ENCODE measurements around the gene SPATA24. TPM values are rescaled to one million over a fixed set of nuclear protein-coding genes. Genes with fewer than 3 reads are reported as not detected.
A peak's percentile ranks its signal among the peaks of the same experiment; 100 is the strongest.

The SPATA24 gene
- total RNA-seq, 1 experiment from 2014 or later = 6.5 TPM

- DNase-seq = no peak
- Histone ChIP-seq H3F3A (ENCODE audit: insufficient read depth, low read depth) (peaks cover 39% of the 10 kb centered on the region), H3K4me3 (no peak overlapping the region), H2AFZ (no peak overlapping the region), H3K79me2 (ENCODE audit: low read depth) (no peaks in the 10 kb centered on the region), H3K27me3 (ENCODE audit: insufficient read depth, low read depth) (no peaks in the 10 kb centered on the region), H4K20me1 (ENCODE audit: insufficient read depth) (no peaks in the 10 kb centered on the region), H3K4me1 (replicated peaks; ENCODE audit: insufficient read depth) (peaks cover 62% of the 10 kb centered on the region), H3K36me3 (ENCODE audit: low read depth) (no peaks in the 10 kb centered on the region), H3K27ac (no peak overlapping the region), H3K9me3 (ENCODE audit: insufficient read depth, low read depth) (no peaks in the 10 kb centered on the region), H3K4me2 (peak overlapping the region; percentile 55), H3K9me2 (ENCODE audit: insufficient read depth) (no peaks in the 10 kb centered on the region)
- ChIA-PET POLR2A (ENCODE audit: unreplicated experiment) (no interaction called here), CTCF (interaction anchor here (0.7 kb wide), 1 partner anchor 378 kb away, joined by 3 read pairs; no protein-coding TSS in a partner anchor)
- no TSS peak for BruUV-seq (replicated peaks)
- intact Hi-C loops (cut with micrococcal nuclease; ENCODE audit: unreplicated experiment) = no loop called here
- TF ChIP-seq EZH2 (IDR thresholded peaks at IDR 0.05; ENCODE audit: low read depth) (no peak), CTCF (conservative IDR thresholded peaks at IDR 0.05) (no peak)
These were observed 17.8 kb downstream of the SPATA24 start for GRCh38 chr5:139386050-139386438.

- H3K27me3 ChIP-seq (ENCODE audit: insufficient read depth, low read depth) = no peaks in the 10 kb centered on the region
- H3F3A ChIP-seq (ENCODE audit: insufficient read depth, low read depth) = peaks cover 32% of the 10 kb centered on the region
- DNase-seq = peak in 1 of 2 experiments; percentile 47
- H2AFZ ChIP-seq = no peak overlapping the region
- H3K4me2 ChIP-seq = peak overlapping the region; percentile 55
- no peaks in the 10 kb centered on the region for H3K36me3 ChIP-seq (ENCODE audit: low read depth)
- ChIA-PET POLR2A (ENCODE audit: unreplicated experiment) (no interaction called here), CTCF (interaction anchor here (0.7 to 1.2 kb wide), 2 partner anchors 378 to 1015 kb away, joined by 3 to 5 read pairs; no protein-coding TSS in a partner anchor)
- H4K20me1 ChIP-seq (ENCODE audit: insufficient read depth) = no peaks in the 10 kb centered on the region
- peaks cover 55% of the 10 kb centered on the region for H3K4me1 ChIP-seq (replicated peaks; ENCODE audit: insufficient read depth)
- no peak overlapping the region for H3K27ac ChIP-seq
- no peak overlapping the region for H3K4me3 ChIP-seq
- TF ChIP-seq CTCF (conservative IDR thresholded peaks at IDR 0.05) (no peak), EZH2 (IDR thresholded peaks at IDR 0.05; ENCODE audit: low read depth) (no peak)
- no peaks in the 10 kb centered on the region for H3K9me3 ChIP-seq (ENCODE audit: insufficient read depth, low read depth)
- H3K79me2 ChIP-seq (ENCODE audit: low read depth) = no peaks in the 10 kb centered on the region
- intact Hi-C loops (cut with micrococcal nuclease; ENCODE audit: unreplicated experiment) = no loop called here
- no TSS peak for BruUV-seq (replicated peaks)
- no peaks in the 10 kb centered on the region for H3K9me2 ChIP-seq (ENCODE audit: insufficient read depth)
These were observed 18.5 kb downstream of the SPATA24 start for GRCh38 chr5:139385061-139386049.

- Histone ChIP-seq H3F3A (ENCODE audit: insufficient read depth, low read depth) (peaks cover 30% of the 10 kb centered on the region), H3K36me3 (ENCODE audit: low read depth) (no peaks in the 10 kb centered on the region), H3K27me3 (ENCODE audit: insufficient read depth, low read depth) (no peaks in the 10 kb centered on the region), H3K4me2 (peak overlapping the region; percentile 55), H4K20me1 (ENCODE audit: insufficient read depth) (no peaks in the 10 kb centered on the region), H3K4me1 (replicated peaks; ENCODE audit: insufficient read depth) (peaks cover 49% of the 10 kb centered on the region), H3K27ac (no peak overlapping the region), H3K9me2 (ENCODE audit: insufficient read depth) (no peaks in the 10 kb centered on the region), H3K79me2 (ENCODE audit: low read depth) (no peaks in the 10 kb centered on the region), H3K4me3 (no peak overlapping the region), H3K9me3 (ENCODE audit: insufficient read depth, low read depth) (no peaks in the 10 kb centered on the region), H2AFZ (no peak overlapping the region)
- CTCF ChIA-PET = interaction anchor here (1.2 kb wide), 1 partner anchor 1014 kb away, joined by 5 read pairs; no protein-coding TSS in a partner anchor
- no peak for DNase-seq
- POLR2A ChIA-PET (ENCODE audit: unreplicated experiment) = no interaction called here
- TF ChIP-seq EZH2 (IDR thresholded peaks at IDR 0.05; ENCODE audit: low read depth) (no peak), CTCF (conservative IDR thresholded peaks at IDR 0.05) (no peak)
- intact Hi-C loops (cut with micrococcal nuclease; ENCODE audit: unreplicated experiment) = no loop called here
- no TSS peak for BruUV-seq (replicated peaks)
These were observed 19.3 kb downstream of the SPATA24 start for GRCh38 chr5:139384591-139385051.
